Neural crest cell (in vitro differentiated cells): ENCODE measurements around the gene SIGLEC1. TPM values are rescaled to one million over a fixed set of nuclear protein-coding genes. Genes with fewer than 3 reads are reported as not detected.

Source experiments
- DNase-seq: peaks from one replicate; pipeline ENCODE4 v3.0.0; 2021; ENCODE audit warnings: low read depth, mixed read lengths, low spot score
- H3K27ac Mint-ChIP-seq: one replicate; pipeline ENCODE4 v1.8.0; 2021; ENCODE audit warnings: mild to moderate bottlenecking, mixed read lengths; ENCODE audit not compliant: unreplicated experiment
- H3K27me3 Mint-ChIP-seq: 2 replicates; pipeline ENCODE4 v1.8.0; 2021; ENCODE audit warnings: low read depth, mild to moderate bottlenecking, mixed read lengths
- H3K36me3 Mint-ChIP-seq: 2 replicates; pipeline ENCODE4 v1.8.0; 2021; ENCODE audit warnings: low read depth, mild to moderate bottlenecking, mixed read lengths
- H3K4me1 Mint-ChIP-seq: 2 replicates; pipeline ENCODE4 v1.8.0; 2021; ENCODE audit warnings: mixed read lengths
- H3K4me3 Mint-ChIP-seq: one replicate; pipeline ENCODE4 v1.8.0; 2021; ENCODE audit warnings: mild to moderate bottlenecking, mixed read lengths
- H3K9me3 Mint-ChIP-seq: 2 replicates; pipeline ENCODE4 v1.8.0; 2021; ENCODE audit warnings: mixed read lengths
- total RNA-seq: library from RNA; stranded (reverse); gene quantifications from 2 replicates; pipeline ENCODE4 v1.2.1, GENCODE V29; 2021
- TF ChIP-seq, protein P1 (sequence below): fragments of 200-600 bp; sonication (generic); conservative IDR thresholded peaks from 2 replicates; pipeline ENCODE4 v1.5.0; 2021; ENCODE audit warnings: antibody characterized with exemption, mild to moderate bottlenecking

SIGLEC1 gene
- total RNA-seq, 1 donor from 2014 or later = not detected

DNA sequence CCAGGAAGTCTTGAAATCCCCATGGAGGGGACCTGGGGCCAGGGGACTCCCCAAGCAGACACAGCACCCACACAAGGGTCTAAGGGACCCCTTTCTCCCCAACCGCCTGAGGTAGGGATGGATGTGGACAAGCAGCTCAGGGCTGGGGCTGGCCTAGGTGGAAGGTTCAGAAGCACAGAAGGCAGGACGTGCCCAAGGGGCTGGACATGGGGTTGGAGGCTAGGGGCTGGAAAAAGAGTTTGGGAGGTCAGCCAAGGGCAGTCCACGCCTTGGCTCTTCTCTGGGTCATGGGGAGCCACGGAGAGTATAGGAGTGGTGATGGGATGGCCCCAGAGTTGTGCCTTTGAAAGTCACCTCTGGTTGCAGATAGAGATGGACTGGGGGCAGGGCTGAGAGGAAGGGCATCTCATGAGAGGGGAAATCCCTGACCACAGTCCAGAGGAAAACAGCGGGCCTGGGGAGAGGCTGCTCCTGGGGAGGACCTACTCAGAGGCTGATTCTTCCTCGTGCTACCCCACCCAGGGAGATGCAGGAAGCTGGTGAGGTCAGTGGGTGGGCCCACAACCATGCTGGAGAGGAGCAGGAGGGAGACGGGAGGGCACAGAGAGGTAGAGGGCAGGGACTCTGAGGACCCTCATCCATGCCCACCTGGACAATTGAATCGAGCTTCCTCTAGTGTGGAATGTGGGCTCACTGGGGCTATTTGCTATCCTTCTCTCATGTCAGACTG lies 17.6 kb upstream of the SIGLEC1 start:
- no peak for DNase-seq
- no peak overlapping the region for H3K4me3 Mint-ChIP-seq

DNA sequence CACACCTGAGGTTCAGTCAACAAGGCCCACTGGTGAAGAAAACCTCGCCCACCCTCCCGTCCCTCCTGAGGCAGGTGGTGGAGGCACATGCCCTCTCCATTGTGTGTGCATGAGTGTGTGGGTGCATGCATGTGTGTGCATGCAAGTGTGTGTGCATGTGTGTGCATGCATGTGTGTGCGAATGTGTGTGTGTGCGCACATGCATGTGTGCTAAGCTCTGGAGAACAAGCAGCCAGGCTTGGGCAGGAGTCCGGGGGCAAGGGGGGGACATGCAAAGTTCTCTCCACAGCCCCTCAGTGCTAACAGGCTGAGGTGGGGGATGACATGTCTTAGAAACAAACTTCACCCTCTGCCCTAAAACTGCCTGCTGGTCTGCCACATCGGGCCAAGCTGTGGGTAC lies 17.0 kb upstream of the SIGLEC1 start:
- H3K36me3 Mint-ChIP-seq = no peaks in the 10 kb centered on the region
- peaks cover 40% of the 10 kb centered on the region for H3K27me3 Mint-ChIP-seq
- no peak overlapping the region for H3K27ac Mint-ChIP-seq
- H3K4me3 Mint-ChIP-seq = no peak overlapping the region
- no peak for DNase-seq
- peaks cover 15% of the 10 kb centered on the region for H3K4me1 Mint-ChIP-seq
- H3K9me3 Mint-ChIP-seq = no peaks in the 10 kb centered on the region
- TF ChIP-seq, protein P1, sequence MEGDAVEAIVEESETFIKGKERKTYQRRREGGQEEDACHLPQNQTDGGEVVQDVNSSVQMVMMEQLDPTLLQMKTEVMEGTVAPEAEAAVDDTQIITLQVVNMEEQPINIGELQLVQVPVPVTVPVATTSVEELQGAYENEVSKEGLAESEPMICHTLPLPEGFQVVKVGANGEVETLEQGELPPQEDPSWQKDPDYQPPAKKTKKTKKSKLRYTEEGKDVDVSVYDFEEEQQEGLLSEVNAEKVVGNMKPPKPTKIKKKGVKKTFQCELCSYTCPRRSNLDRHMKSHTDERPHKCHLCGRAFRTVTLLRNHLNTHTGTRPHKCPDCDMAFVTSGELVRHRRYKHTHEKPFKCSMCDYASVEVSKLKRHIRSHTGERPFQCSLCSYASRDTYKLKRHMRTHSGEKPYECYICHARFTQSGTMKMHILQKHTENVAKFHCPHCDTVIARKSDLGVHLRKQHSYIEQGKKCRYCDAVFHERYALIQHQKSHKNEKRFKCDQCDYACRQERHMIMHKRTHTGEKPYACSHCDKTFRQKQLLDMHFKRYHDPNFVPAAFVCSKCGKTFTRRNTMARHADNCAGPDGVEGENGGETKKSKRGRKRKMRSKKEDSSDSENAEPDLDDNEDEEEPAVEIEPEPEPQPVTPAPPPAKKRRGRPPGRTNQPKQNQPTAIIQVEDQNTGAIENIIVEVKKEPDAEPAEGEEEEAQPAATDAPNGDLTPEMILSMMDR = no peak

More for the DNA sequence above, 17.6 kb upstream of the SIGLEC1 start:
- H3K27ac Mint-ChIP-seq = no peak overlapping the region
- H3K36me3 Mint-ChIP-seq = no peaks in the 10 kb centered on the region
- H3K27me3 Mint-ChIP-seq = peaks cover 37% of the 10 kb centered on the region
- peaks cover 15% of the 10 kb centered on the region for H3K4me1 Mint-ChIP-seq
- H3K9me3 Mint-ChIP-seq = no peaks in the 10 kb centered on the region
- TF ChIP-seq, protein P1 = no peak

DNA sequence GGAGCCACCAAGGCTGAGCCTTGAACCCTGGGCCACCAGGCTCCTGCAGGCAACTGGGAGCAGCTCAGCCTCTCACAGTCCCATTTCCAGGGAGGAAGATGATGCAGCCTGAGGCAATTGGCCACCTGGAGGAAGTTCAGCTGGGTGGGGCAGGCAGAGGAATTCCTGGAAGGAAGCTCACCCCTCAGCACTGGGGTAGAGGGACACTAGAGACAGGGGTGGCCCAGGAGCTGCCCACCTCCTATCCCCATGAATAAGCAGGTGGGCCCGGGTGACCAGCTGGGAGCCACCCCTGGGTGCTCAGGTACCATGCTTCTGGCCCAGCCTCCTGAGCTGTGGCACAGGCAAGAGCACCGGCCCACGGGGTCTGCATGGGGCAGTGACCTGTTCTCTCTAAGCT lies 16.5 kb upstream of the SIGLEC1 start:
- DNase-seq = no peak
- TF ChIP-seq, protein P1 = no peak
- no peak overlapping the region for H3K27ac Mint-ChIP-seq
- no peaks in the 10 kb centered on the region for H3K36me3 Mint-ChIP-seq
- H3K4me3 Mint-ChIP-seq = no peak overlapping the region
- H3K4me1 Mint-ChIP-seq = peaks cover 15% of the 10 kb centered on the region
- H3K9me3 Mint-ChIP-seq = no peaks in the 10 kb centered on the region
- peaks cover 40% of the 10 kb centered on the region for H3K27me3 Mint-ChIP-seq

DNA sequence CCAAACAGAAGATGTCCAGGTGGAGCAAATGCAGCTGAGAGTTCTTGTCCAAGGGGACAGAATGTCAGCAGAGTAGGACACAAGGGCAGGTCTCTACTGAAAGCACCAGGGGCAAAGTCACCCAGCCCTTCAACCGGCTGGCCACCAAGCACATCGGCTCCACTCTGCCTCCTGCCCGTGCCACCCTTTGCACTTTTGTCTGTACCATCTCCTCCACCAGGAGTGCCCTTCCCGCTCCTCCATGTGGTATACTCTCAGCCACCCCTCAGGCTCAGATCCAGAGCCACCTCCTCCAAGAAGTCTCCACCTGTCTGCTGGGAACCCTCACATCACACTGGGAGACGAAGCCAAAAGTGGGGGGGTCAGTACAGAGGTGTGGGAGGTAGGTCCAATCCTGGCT lies 16.0 kb upstream of the SIGLEC1 start:
- H3K27ac Mint-ChIP-seq = no peak overlapping the region

DNA sequence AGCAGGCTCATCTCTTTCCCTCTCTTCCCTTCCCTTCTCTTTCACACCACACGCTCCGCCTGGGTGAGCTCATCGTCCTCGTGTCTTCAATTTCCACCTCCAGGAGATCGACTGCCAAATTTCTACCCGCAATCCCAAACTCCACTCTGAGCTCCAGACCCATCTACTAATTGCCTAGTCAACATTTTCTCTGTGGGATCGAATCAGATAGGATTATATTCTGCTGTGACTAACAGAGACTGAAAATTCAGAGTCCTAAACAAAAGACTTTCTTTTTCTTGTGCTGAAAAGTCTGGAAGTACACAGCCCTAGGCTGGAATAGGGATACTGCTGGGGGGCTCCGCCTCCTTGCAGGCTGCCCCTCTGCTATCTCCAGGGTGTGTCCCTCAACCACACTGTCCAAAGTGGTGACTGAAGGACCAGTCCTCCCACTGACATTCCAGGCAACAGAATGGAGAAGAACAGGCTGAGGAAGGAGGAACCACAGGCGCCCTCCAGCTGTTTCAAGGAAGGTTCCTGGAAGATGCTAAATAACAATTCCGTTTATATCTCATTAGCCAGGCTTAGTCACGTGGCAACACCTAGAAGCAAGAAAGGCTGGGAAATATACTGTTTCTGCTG lies 15.1 kb upstream of the SIGLEC1 start:
- no peak overlapping the region for H3K4me3 Mint-ChIP-seq
- DNase-seq = no peak
- peak overlapping the region; percentile 5 for H3K27ac Mint-ChIP-seq
- H3K4me1 Mint-ChIP-seq = peaks cover 15% of the 10 kb centered on the region
- no peaks in the 10 kb centered on the region for H3K9me3 Mint-ChIP-seq
- TF ChIP-seq, protein P1 = no peak
- H3K36me3 Mint-ChIP-seq = no peaks in the 10 kb centered on the region
- peaks cover 38% of the 10 kb centered on the region for H3K27me3 Mint-ChIP-seq

More for the DNA sequence above, 16.0 kb upstream of the SIGLEC1 start:
- peaks cover 15% of the 10 kb centered on the region for H3K4me1 Mint-ChIP-seq
- no peaks in the 10 kb centered on the region for H3K9me3 Mint-ChIP-seq
- DNase-seq = no peak
- TF ChIP-seq, protein P1 = no peak
- H3K36me3 Mint-ChIP-seq = no peaks in the 10 kb centered on the region
- H3K27me3 Mint-ChIP-seq = peaks cover 40% of the 10 kb centered on the region
- H3K4me3 Mint-ChIP-seq = no peak overlapping the region
